Trophoblast cell (in vitro differentiated cells and primary cell): Measurements from ENCODE around the gene TMEM140.

Source experiments
- DNase-seq, 2 donors: peaks; one replicate each; pipeline ENCODE4 v3.0.0-alpha.2; 2016
- H2AFZ ChIP-seq: 2 replicates; pipeline ENCODE4 v1.6.1; 2013; ENCODE audit warnings: low read length, moderate library complexity, mild to moderate bottlenecking; ENCODE audit not compliant: insufficient read depth, poor library complexity
- H2AK5ac ChIP-seq: 2 replicates; pipeline ENCODE4 v1.6.1; 2013; ENCODE audit warnings: mild to moderate bottlenecking, low read length
- H2BK120ac ChIP-seq: 2 replicates; pipeline ENCODE4 v1.6.1; 2013; ENCODE audit warnings: low read length, mild to moderate bottlenecking, moderate library complexity; ENCODE audit not compliant: insufficient read depth, poor library complexity
- H2BK12ac ChIP-seq: 2 replicates; pipeline ENCODE4 v1.6.1; 2013; ENCODE audit warnings: mild to moderate bottlenecking, low read length, moderate library complexity
- H2BK5ac ChIP-seq: 2 replicates; pipeline ENCODE4 v1.6.1; 2013; ENCODE audit warnings: low read length, low read depth, moderate library complexity, mild to moderate bottlenecking; ENCODE audit not compliant: poor library complexity
- H3K14ac ChIP-seq: 2 replicates; pipeline ENCODE4 v1.6.1; 2013; ENCODE audit warnings: mild to moderate bottlenecking, low read length
- H3K18ac ChIP-seq: 2 replicates; pipeline ENCODE4 v1.6.1; 2013; ENCODE audit warnings: mild to moderate bottlenecking, low read length
- H3K23ac ChIP-seq: 2 replicates; pipeline ENCODE4 v1.6.1; 2013; ENCODE audit warnings: low read length
- H3K27ac ChIP-seq: 2 replicates; pipeline ENCODE4 v1.5.1; 2013; ENCODE audit warnings: low read depth, mild to moderate bottlenecking, inconsistent platforms, low read length, moderate library complexity
- H3K27me3 ChIP-seq: 2 replicates; pipeline ENCODE4 v1.6.1; 2013; ENCODE audit warnings: inconsistent platforms, mild to moderate bottlenecking, low read length, moderate library complexity; ENCODE audit not compliant: insufficient read depth
- H3K36me3 ChIP-seq, 2 experiments: 1 replicate in 1 of 2; 2 replicates in 1 of 2; pipeline ENCODE4 v1.6.1; 2013; ENCODE audit warnings: low read length in 2 of 2, mild to moderate bottlenecking in 2 of 2, moderate library complexity in 1 of 2; ENCODE audit not compliant: insufficient read depth in 2 of 2, control insufficient read depth in 1 of 2
- H3K4ac ChIP-seq: 2 replicates; pipeline ENCODE4 v1.6.1; 2013; ENCODE audit warnings: low read depth, mild to moderate bottlenecking, low read length, moderate library complexity
- H3K4me1 ChIP-seq, 2 experiments: 1 replicate in 1 of 2; 2 replicates in 1 of 2; pipeline ENCODE4 v1.6.1; 2013; ENCODE audit warnings: low read length in 2 of 2, mild to moderate bottlenecking in 2 of 2, moderate library complexity in 1 of 2; ENCODE audit not compliant: insufficient read depth in 2 of 2, control insufficient read depth in 1 of 2
- H3K4me2 ChIP-seq: 2 replicates; pipeline ENCODE4 v1.6.1; 2013; ENCODE audit warnings: inconsistent platforms, mild to moderate bottlenecking, low read length, moderate library complexity
- H3K4me3 ChIP-seq: 2 replicates; pipeline ENCODE4 v1.5.1; 2013; ENCODE audit warnings: mild to moderate bottlenecking, low read depth, low read length, inconsistent platforms
- H3K79me1 ChIP-seq: one replicate; pipeline ENCODE4 v1.6.1; 2013; ENCODE audit warnings: low read length
- H3K79me2 ChIP-seq: 2 replicates; pipeline ENCODE4 v1.6.1; 2013; ENCODE audit warnings: low read length, mild to moderate bottlenecking; ENCODE audit not compliant: control insufficient read depth, insufficient read depth, poor library complexity
- H3K9ac ChIP-seq: 2 replicates; pipeline ENCODE4 v1.6.1; 2013; ENCODE audit warnings: mild to moderate bottlenecking, low read length
- H3K9me3 ChIP-seq: 2 replicates; pipeline ENCODE4 v1.6.1; 2013; ENCODE audit warnings: low read depth, mild to moderate bottlenecking, control low read depth, inconsistent platforms, low read length; ENCODE audit not compliant: insufficient read depth
- H4K12ac ChIP-seq: 2 replicates; pipeline ENCODE4 v1.6.1; 2013; ENCODE audit warnings: low read depth, mild to moderate bottlenecking, low read length, moderate library complexity
- H4K8ac ChIP-seq: 2 replicates; pipeline ENCODE4 v1.6.1; 2013; ENCODE audit warnings: low read depth, mild to moderate bottlenecking, low read length, moderate library complexity
- H4K91ac ChIP-seq: one replicate; pipeline ENCODE4 v1.6.1; 2013; ENCODE audit warnings: low read depth, mild to moderate bottlenecking, low read length, moderate library complexity
- WGBS: extraction: QIAGEN DNeasy Blood & Tissue Kit; methylation state at CpG from one replicate; pipeline ENCODE4 v1.1.7; 2013; ENCODE audit warnings: missing lambda C conversion rate; ENCODE audit not compliant: insufficient read length, insufficient coverage; ENCODE audit errors: extremely low coverage; 5-methylcytosine and 5-hydroxymethylcytosine counted together

The TMEM140 gene

GRCh38 chr7:135180122-135180521 is 32.2 kb downstream of the TMEM140 start:
- Histone ChIP-seq H3K9me3 (peaks cover 12% of the 10 kb centered on the region), H3K18ac (no peak overlapping the region), H3K4ac (no peak overlapping the region), H2AFZ (no peak overlapping the region), H3K79me2 (peaks cover 3% of the 10 kb centered on the region), H3K14ac (no peak overlapping the region), H3K4me3 (no peak overlapping the region), H3K4me1 (peaks cover 14 to 23% of the 10 kb centered on the region in 2 experiments), H4K91ac (no peak overlapping the region), H3K4me2 (no peak overlapping the region), H3K23ac (no peak overlapping the region), H2BK5ac (no peak overlapping the region), H4K8ac (no peak overlapping the region), H3K36me3 (peaks cover 14 to 21% of the 10 kb centered on the region in 2 experiments), H3K27me3 (no peaks in the 10 kb centered on the region), H3K27ac (no peak overlapping the region), H4K12ac (no peak overlapping the region), H3K79me1 (peaks cover 20% of the 10 kb centered on the region), H2AK5ac (no peak overlapping the region), H2BK120ac (no peak overlapping the region), H3K9ac (no peak overlapping the region), H2BK12ac (no peak overlapping the region)
- no CpG with 5 or more reads among the region's 5 CpGs for WGBS
- DNase-seq, result no peak

GRCh38 chr7:135181261-135181928 is 33.5 kb downstream of the TMEM140 start:
- H3K36me3 ChIP-seq, result peaks cover 21 to 27% of the 10 kb centered on the region in 2 experiments
- peaks cover 14 to 17% of the 10 kb centered on the region in 2 experiments for H3K4me1 ChIP-seq
- H3K9me3 ChIP-seq, result peaks cover 12% of the 10 kb centered on the region
- H2BK12ac ChIP-seq, result no peak overlapping the region
- no peak overlapping the region for H3K23ac ChIP-seq
- DNase-seq, result no peak
- no peak overlapping the region for H2AK5ac ChIP-seq
- peaks cover 3% of the 10 kb centered on the region for H3K79me2 ChIP-seq
- H3K14ac ChIP-seq, result no peak overlapping the region
- H3K4me3 ChIP-seq, result no peak overlapping the region
- H2BK120ac ChIP-seq, result no peak overlapping the region
- no peak overlapping the region for H3K18ac ChIP-seq
- H3K79me1 ChIP-seq, result peaks cover 19% of the 10 kb centered on the region
- no peak overlapping the region for H2AFZ ChIP-seq
- no peak overlapping the region for H4K8ac ChIP-seq
- H4K12ac ChIP-seq, result no peak overlapping the region
- H3K27ac ChIP-seq, result no peak overlapping the region
- no peak overlapping the region for H3K9ac ChIP-seq
- H3K27me3 ChIP-seq, result no peaks in the 10 kb centered on the region
- no peak overlapping the region for H3K4ac ChIP-seq
- no peak overlapping the region for H4K91ac ChIP-seq
- H2BK5ac ChIP-seq, result no peak overlapping the region
- no CpG with 5 or more reads among the region's 3 CpGs for WGBS
- no peak overlapping the region for H3K4me2 ChIP-seq

- H3K4me3 ChIP-seq, result no peak overlapping the region
- H3K18ac ChIP-seq, result no peak overlapping the region
- no peak overlapping the region for H4K8ac ChIP-seq
- peaks cover 8 to 10% of the 10 kb centered on the region in 2 experiments for H3K4me1 ChIP-seq
- H3K27me3 ChIP-seq, result no peaks in the 10 kb centered on the region
- H4K91ac ChIP-seq, result peak overlapping the region; percentile 3
- no peak overlapping the region for H2BK5ac ChIP-seq
- no CpG with 5 or more reads among the region's 31 CpGs for WGBS
- no peak overlapping the region for H2BK12ac ChIP-seq
- DNase-seq, result no peak
- H3K36me3 ChIP-seq, result peaks cover 29 to 35% of the 10 kb centered on the region in 2 experiments
- H3K9ac ChIP-seq, result no peak overlapping the region
- no peak overlapping the region for H3K14ac ChIP-seq
- H2BK120ac ChIP-seq, result no peak overlapping the region
- peaks cover 12% of the 10 kb centered on the region for H3K79me1 ChIP-seq
- H2AK5ac ChIP-seq, result no peak overlapping the region
- no peak overlapping the region for H2AFZ ChIP-seq
- H3K4ac ChIP-seq, result no peak overlapping the region
- no peak overlapping the region for H3K23ac ChIP-seq
- peaks cover 3% of the 10 kb centered on the region for H3K79me2 ChIP-seq
- peaks cover 12% of the 10 kb centered on the region for H3K9me3 ChIP-seq
- no peak overlapping the region for H3K27ac ChIP-seq
- H4K12ac ChIP-seq, result no peak overlapping the region
- H3K4me2 ChIP-seq, result no peak overlapping the region
Measured at GRCh38 chr7:135181929-135182678, 34.2 kb downstream of the TMEM140 start.

DNA sequence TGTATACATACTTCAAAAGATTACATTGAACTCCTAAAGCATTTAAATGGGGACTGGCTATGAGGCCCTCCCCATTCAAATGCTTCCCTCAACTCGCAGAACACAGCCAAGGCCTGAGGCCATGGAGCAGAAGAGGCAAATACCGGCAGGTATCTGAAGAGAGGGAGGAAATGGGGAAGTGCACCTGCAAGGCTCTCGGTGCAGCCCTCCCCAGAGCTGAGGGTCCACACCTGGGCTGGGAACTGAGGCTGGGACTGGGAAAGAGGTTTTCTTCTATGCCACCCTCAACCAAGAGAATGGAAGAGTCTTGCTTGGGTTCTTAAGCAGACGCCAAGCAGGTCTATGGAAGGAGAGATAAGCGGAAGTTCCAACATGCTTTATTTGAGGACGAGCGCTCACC is 35.6 kb downstream of the TMEM140 start:
- H3K79me2 ChIP-seq, result no peaks in the 10 kb centered on the region
- H3K36me3 ChIP-seq, result peaks cover 34 to 38% of the 10 kb centered on the region in 2 experiments
- H3K27ac ChIP-seq, result no peak overlapping the region
- no CpG with 5 or more reads among the region's 7 CpGs for WGBS
- H3K4ac ChIP-seq, result no peak overlapping the region
- no peak overlapping the region for H4K12ac ChIP-seq
- no peak overlapping the region for H2BK120ac ChIP-seq
- H3K4me3 ChIP-seq, result no peak overlapping the region
- no peak overlapping the region for H2AK5ac ChIP-seq
- H3K23ac ChIP-seq, result no peak overlapping the region
- H4K8ac ChIP-seq, result no peak overlapping the region
- no peaks in the 10 kb centered on the region for H3K27me3 ChIP-seq
- H2AFZ ChIP-seq, result no peak overlapping the region
- no peak overlapping the region for H2BK5ac ChIP-seq
- no peak overlapping the region for H3K14ac ChIP-seq
- H3K4me2 ChIP-seq, result no peak overlapping the region
- no peak overlapping the region for H3K9ac ChIP-seq
- H3K79me1 ChIP-seq, result peaks cover 3% of the 10 kb centered on the region
- H4K91ac ChIP-seq, result no peak overlapping the region
- DNase-seq, result no peak
- no peaks in the 10 kb centered on the region for H3K4me1 ChIP-seq
- H3K9me3 ChIP-seq, result peaks cover 12% of the 10 kb centered on the region
- H3K18ac ChIP-seq, result no peak overlapping the region
- no peak overlapping the region for H2BK12ac ChIP-seq
